ENCODE data around the gene E2F3.

E2F3 gene

DNA sequence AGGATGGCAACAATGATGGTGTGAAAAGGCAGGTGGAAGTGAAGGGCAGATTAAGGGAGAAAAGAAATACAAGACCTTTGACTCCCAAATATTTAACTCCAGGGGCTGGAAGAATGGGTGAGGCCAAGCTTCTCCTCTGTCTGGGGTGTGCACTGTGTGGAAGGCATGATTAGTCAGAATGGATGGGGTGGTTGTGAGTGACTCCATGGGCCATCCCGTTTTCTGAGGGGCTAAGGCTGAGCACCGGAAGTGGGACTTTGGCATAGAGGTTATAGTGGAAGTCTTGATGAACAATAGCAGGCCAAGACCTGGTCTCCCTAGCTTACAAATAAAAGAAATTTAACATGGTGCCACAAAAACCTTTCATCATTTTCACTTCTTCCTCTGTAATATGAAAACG lies 12.1 kb downstream of the E2F3 start:
- TF ChIP-seq, protein P1, sequence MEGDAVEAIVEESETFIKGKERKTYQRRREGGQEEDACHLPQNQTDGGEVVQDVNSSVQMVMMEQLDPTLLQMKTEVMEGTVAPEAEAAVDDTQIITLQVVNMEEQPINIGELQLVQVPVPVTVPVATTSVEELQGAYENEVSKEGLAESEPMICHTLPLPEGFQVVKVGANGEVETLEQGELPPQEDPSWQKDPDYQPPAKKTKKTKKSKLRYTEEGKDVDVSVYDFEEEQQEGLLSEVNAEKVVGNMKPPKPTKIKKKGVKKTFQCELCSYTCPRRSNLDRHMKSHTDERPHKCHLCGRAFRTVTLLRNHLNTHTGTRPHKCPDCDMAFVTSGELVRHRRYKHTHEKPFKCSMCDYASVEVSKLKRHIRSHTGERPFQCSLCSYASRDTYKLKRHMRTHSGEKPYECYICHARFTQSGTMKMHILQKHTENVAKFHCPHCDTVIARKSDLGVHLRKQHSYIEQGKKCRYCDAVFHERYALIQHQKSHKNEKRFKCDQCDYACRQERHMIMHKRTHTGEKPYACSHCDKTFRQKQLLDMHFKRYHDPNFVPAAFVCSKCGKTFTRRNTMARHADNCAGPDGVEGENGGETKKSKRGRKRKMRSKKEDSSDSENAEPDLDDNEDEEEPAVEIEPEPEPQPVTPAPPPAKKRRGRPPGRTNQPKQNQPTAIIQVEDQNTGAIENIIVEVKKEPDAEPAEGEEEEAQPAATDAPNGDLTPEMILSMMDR (IDR thresholded peaks at IDR 0.05; ENCODE audit: control insufficient read depth, insufficient read depth, low read depth, low read length, missing control alignments): no peak
- no peak for DNase-seq (ENCODE audit: low read depth)
- H3K4me3 ChIP-seq (ENCODE audit: control insufficient read depth, low read depth, low read length): no peak overlapping the region

DNA sequence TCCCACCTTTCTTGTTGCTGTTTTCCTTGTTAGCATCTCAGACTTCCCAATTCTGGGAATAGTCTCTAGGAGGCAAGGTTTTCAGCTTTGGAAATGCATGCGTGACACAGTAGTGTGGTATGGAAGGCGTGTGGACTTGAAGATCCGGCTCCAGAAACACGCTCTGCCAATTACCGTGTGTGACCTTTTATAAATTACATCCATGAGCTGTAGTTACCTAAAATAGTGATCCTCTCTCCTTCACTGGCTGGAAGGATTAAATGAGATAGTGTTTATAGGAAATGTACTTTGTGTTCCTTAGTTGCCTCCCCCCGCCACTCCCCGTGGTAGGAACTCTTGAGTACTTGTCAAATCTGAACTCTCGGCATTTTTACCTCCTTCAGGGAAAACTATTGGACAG lies 13.0 kb downstream of the E2F3 start:
- H3K4me3 ChIP-seq (ENCODE audit: control insufficient read depth, low read depth, low read length): no peak overlapping the region
- DNase-seq (ENCODE audit: low read depth): no peak
- TF ChIP-seq, protein P1 (IDR thresholded peaks at IDR 0.05; ENCODE audit: control insufficient read depth, insufficient read depth, low read depth, low read length, missing control alignments): no peak

DNA sequence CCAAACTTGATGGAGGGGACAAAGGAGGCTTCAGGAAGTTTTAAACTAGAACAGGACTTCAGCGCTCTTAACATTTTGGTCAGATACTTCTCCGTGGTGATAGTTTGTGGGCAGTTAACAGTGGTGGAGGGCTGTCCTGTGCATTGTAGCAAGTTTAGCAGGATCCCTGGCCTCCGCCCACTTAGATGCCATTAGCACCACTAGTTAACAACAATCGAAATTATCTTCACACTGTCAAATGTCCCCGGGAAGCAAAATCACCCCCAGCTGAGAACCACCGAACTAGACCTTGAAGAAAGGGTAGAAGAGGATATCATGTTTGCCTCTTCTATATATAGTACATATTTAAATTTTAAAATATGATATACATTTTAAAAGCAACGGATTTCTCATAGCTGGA lies 13.6 kb downstream of the E2F3 start:
- no peak overlapping the region for H3K4me3 ChIP-seq (ENCODE audit: control insufficient read depth, low read depth, low read length)
- TF ChIP-seq, protein P1 (IDR thresholded peaks at IDR 0.05; ENCODE audit: control insufficient read depth, insufficient read depth, low read depth, low read length, missing control alignments): no peak
- no peak for DNase-seq (ENCODE audit: low read depth)

DNA sequence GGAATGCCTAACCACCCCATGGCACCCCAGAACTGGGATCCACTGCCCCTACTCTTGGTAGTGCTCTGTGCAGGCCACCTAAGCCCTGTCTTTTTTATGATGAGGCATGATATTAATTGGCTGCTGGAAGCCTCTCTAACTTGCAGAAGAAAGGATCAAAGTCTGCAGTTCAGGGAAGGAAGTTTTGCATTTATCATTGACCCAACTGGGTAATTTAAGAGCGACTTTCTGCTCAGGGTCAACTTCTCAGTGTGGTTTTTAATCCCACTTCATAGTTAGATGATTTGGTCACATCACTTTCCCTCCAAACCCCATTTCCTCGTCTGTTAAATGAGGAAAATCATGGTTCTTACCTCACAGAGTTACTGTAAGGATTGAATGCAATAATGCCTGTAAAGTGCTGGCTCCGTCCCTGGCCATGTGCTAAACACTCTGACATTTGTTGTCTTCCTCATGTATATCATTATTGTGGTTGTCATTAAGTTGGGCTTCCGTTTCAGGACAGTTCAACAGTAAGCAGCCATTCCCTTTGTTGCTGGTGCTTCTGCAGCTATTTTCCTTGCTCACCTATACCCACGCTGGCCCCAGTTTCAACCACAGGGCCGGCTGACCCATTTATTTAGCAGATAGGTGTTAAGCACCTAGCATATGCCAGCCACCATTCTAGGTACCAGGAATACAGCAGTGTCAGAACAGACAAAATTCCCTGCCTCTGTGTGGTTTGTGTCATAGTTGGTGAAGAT lies 14.2 kb downstream of the E2F3 start:
- DNase-seq (ENCODE audit: low read depth): no peak
- no peak overlapping the region for H3K4me3 ChIP-seq (ENCODE audit: control insufficient read depth, low read depth, low read length)
- TF ChIP-seq, protein P1 (IDR thresholded peaks at IDR 0.05; ENCODE audit: control insufficient read depth, insufficient read depth, low read depth, low read length, missing control alignments): no peak

DNA sequence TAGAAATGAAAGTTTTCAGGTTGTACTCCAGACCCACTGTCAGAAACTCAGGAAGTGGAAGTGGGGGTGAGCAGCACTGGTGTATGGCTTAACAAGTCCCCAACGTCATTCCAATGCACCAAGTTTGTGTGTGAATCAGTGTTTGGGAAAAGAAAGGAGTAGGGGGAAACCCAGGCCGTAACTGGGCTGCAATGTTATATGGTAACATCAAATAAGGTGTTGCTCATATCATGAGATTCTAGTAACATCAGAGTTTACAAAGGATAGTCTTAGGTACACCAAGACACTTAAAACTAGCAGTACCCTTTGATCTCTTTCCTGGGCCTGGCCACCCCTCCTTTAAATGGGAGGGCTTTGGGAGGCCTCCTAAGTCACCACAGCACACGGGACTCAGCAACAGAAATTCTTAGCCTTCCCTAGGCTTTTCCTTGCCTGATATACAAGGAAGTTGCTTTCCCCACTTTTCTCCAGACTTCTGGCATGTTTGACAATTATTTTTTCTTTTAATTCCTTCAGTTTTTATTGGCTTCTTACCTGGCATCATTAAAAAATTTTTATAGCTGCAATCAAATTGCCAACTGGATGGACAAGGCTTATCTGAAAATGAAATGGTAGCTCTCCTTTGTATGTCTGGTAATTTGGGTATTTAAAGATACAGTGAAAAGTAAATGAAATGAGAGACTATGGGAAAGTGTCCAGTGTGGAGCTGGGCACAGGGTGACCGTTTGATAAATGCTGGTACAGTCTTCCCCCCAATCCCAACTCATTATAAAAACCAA lies 15.1 kb downstream of the E2F3 start:
- H3K4me3 ChIP-seq (ENCODE audit: control insufficient read depth, low read depth, low read length): no peak overlapping the region
- DNase-seq (ENCODE audit: low read depth): no peak
- TF ChIP-seq, protein P1 (IDR thresholded peaks at IDR 0.05; ENCODE audit: control insufficient read depth, insufficient read depth, low read depth, low read length, missing control alignments): no peak

DNA sequence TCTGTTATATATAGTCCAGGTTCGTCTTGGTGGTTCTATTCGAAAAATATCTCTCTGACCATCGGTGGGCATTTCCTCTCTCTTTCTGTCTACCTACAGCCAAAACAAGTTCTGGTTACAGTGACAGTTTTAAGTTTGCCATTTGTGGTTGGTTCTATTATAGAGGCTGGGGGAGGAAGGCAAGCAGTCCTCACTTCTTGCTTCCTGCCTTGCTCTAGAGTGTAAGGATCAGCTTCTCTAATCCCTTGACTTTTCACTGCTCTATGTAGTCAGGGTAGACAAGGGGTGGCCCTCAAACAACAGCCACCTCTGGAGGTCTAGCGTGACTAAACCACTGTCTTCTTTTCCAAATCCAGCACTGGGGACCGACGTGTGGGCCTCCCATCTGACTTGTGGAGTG lies 16.1 kb downstream of the E2F3 start:
- DNase-seq (ENCODE audit: low read depth): no peak
- no peak overlapping the region for H3K4me3 ChIP-seq (ENCODE audit: control insufficient read depth, low read depth, low read length)
- TF ChIP-seq, protein P1 (IDR thresholded peaks at IDR 0.05; ENCODE audit: control insufficient read depth, insufficient read depth, low read depth, low read length, missing control alignments): no peak

Measured in AG09309 (cell line).